Activated naive CD4-positive, alpha-beta T cell treated with anti-CD3 and anti-CD28 coated beads, Interleukin-2, amount 50 U/mL, for 16 hours (primary cell): ENCODE data around the gene USP6NL.
"Not testable (repeated sequence)": the region's sequence is repeated elsewhere in the genome, so short reads cannot be mapped to it uniquely, and the experiment has no call there.

ENCODE experiments used
- DNase-seq: peaks from one replicate; pipeline ENCODE4 v3.0.0-alpha.2; 2020

The USP6NL gene

GRCh38 chr10:11511321-11511720 is 100.1 kb downstream of the USP6NL start:
- DNase-seq = no peak

GRCh38 chr10:11510736-11511135 is 100.7 kb downstream of the USP6NL start:
- no peak for DNase-seq

- no peak for DNase-seq
Observed at GRCh38 chr10:11510281-11510680, 101.2 kb downstream of the USP6NL start.

GRCh38 chr10:11509036-11509435 is 102.4 kb downstream of the USP6NL start:
- DNase-seq = no peak

DNA sequence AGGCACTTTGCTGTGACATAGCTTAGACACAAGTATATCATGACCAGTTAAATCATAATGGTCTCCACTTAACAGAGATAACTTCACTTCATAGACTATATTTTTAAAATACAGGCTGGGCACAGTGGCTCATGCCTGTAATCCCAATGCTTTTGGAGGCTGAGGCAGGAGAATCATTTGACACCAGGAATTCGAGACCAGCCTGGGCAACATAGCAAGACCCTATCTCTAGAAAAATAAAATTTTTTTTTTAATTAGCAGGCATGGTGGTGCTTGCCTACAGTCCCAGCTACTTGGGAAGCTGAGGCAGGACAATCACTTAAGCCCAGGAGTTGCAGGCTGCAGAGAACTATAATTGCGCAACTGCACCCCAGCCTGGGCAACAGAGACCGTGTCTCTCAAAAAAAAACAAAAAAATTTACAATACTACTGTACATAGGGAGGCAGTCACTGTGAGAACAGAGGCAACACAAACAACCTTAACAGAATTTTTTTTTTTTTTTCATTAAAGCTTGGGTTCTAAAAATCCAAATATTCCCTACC is 105.1 kb downstream of the USP6NL start:
- DNase-seq = no peak

GRCh38 chr10:11505639-11506038 is 105.8 kb downstream of the USP6NL start:
- peak; percentile 20 for DNase-seq

- DNase-seq = no peak
Observed at GRCh38 chr10:11504566-11505285, 106.7 kb downstream of the USP6NL start.

- DNase-seq = no peak
Observed at GRCh38 chr10:11501600-11501999, 109.8 kb downstream of the USP6NL start.

- no peak for DNase-seq
Observed at GRCh38 chr10:11499425-11500071, 111.9 kb downstream of the USP6NL start.

DNA sequence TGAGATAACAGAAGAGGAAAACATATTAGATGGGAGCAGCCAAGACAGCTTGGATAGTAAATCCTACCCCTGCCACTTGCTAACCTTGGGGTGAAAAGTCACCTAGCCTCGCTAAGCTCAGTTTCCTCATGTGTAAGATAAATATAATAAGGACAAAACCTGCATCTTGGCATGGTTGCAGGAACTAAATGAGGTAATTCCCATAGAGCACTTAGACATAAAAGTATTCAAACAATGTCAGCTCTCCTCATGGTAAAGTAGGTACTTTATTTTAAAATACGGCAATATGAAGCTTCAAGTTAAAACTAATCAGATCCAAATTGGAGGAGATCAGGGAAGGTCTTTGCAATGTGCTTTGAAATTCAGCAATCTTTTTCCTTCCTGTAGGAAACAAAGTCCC is 113.1 kb downstream of the USP6NL start:
- DNase-seq = no peak

GRCh38 chr10:11494923-11495322 is 116.5 kb downstream of the USP6NL start:
- not testable (repeated sequence) for DNase-seq

DNA sequence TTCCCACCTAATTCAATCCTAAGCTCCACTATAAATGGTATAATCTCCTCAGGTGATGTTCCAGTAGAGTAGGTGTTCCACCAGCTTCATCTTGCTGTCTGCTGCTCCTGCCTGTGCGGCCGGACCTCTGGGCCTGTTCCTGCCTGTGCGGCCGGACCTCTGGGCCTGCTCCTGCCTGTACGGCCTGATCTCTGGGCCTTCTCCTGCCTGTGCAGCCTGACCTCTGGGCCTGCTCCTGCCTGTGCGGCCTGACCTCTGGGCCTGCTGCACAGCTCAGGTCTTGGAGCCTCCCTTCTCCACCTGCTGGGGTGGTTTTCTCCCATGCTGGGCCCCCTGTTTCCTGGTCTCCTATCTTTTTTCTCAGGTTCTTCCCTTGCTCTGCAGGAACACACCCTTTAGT is 117.8 kb downstream of the USP6NL start:
- no peak for DNase-seq

- no peak for DNase-seq
Observed at GRCh38 chr10:11491087-11491486, 120.4 kb downstream of the USP6NL start.

GRCh38 chr10:11489591-11489990 is 121.9 kb downstream of the USP6NL start:
- DNase-seq = no peak

GRCh38 chr10:11488126-11488525 is 123.3 kb downstream of the USP6NL start:
- no peak for DNase-seq

GRCh38 chr10:11483201-11484148 is 128.0 kb downstream of the USP6NL start:
- DNase-seq = no peak

DNA sequence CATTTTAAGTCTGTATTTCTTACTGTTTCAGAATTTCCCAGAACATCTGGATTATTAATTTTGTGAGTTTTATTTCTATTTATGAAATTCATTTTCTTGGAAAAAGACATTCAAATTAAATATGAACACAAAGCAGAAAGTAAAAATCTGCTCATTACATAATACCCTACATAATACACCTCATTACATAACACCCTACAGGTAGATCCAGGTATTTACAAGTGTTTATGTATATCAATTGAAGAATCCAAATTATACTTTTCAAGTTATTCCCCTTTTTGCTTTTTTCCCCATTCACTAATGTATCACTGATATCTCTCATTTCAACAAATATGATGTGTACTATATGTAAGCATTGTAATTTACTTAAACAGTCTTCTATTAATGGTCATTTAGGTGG is 129.1 kb downstream of the USP6NL start:
- DNase-seq = no peak

GRCh38 chr10:11480687-11481086 is 130.8 kb downstream of the USP6NL start:
- no peak for DNase-seq

GRCh38 chr10:11479300-11479699 is 132.2 kb downstream of the USP6NL start:
- DNase-seq = no peak

DNA sequence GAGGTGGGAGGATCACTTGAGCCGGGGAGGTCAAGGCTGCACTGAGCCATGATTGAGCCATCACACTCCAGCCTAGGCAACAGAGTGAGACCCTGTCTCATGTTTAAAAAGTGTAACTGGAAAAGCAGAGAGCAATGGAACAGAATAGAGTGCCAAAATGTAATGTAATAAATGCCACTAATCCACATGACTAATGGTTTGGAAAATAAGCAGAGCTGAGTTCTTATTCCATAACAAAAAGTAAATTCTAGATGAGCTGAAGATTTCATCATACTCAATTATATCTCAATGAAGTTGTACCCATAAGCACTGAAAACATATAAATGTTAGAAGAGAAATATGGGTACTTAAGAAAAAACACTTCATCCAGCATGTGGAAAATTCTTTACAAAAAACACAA is 132.6 kb downstream of the USP6NL start:
- no peak for DNase-seq

DNA sequence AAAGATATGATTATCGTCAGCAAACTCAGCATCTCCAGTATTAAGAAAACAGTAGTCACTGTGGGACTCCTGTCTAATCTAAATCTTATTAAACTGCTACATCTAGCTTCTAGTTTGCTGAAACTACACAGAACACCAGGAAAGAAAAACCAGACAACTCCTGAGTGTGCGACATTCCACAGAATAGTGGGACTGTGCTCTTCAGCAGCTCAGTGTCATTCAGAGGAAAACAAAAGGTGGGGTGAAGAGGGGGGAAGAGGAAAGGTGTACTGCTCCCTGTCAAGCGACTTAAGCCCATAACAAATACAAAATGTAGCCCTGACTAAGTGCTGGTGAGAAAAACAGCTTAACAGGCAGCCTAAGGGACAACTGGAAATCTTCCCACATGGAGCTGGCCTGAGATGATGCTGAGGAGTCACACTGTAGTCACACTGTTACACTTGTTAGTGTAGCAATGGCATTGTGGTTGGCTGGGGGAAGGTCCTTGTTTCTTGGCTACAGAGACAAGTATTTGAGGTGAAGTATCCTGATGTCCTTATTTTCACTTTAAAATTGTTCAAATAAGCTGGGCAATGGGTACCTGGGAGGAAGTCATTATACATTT is 135.5 kb downstream of the USP6NL start:
- no peak for DNase-seq

GRCh38 chr10:11473128-11473760 is 138.2 kb downstream of the USP6NL start:
- no peak for DNase-seq
